NCI-H1092 (cell line): ENCODE results near the gene PPP2R3A.
A peak's percentile ranks its signal among the peaks of the same experiment; 100 is the strongest.

ENCODE experiments used
- DNase-seq: peaks from one replicate; lab custom pipeline; 2025; lab: John Stamatoyannopoulos, UW

PPP2R3A gene

GRCh38 chr3:136022529-136023263 lies 57.2 kb downstream of the PPP2R3A start:
- no peak for DNase-seq

GRCh38 chr3:136023264-136023978 lies 57.9 kb downstream of the PPP2R3A start:
- DNase-seq, result no peak

- no peak for DNase-seq
These were observed 70.8 kb downstream of the PPP2R3A start for GRCh38 chr3:136036306-136036705.

GRCh38 chr3:136038668-136039067 lies 73.1 kb downstream of the PPP2R3A start:
- DNase-seq, result no peak

GRCh38 chr3:136042608-136043221 lies 77.2 kb downstream of the PPP2R3A start:
- DNase-seq, result peak; percentile 57

GRCh38 chr3:136044980-136045745 lies 79.6 kb downstream of the PPP2R3A start:
- DNase-seq, result no peak

- DNase-seq, result no peak
These were observed 82.5 kb downstream of the PPP2R3A start for GRCh38 chr3:136048068-136048467.

GRCh38 chr3:136050250-136050649 lies 84.7 kb downstream of the PPP2R3A start:
- DNase-seq, result no peak

- DNase-seq, result no peak
These were observed 90.0 kb downstream of the PPP2R3A start for GRCh38 chr3:136055491-136055890.

GRCh38 chr3:136067211-136067610 lies 101.7 kb downstream of the PPP2R3A start:
- no peak for DNase-seq

- no peak for DNase-seq
These were observed 103.2 kb downstream of the PPP2R3A start for GRCh38 chr3:136068708-136069107.

GRCh38 chr3:136069933-136070332 lies 104.4 kb downstream of the PPP2R3A start:
- DNase-seq, result no peak

- no peak for DNase-seq
These were observed 104.8 kb downstream of the PPP2R3A start for GRCh38 chr3:136070334-136070733.

- DNase-seq, result no peak
These were observed 105.7 kb downstream of the PPP2R3A start for GRCh38 chr3:136070953-136071949.

- no peak for DNase-seq
These were observed 109.1 kb downstream of the PPP2R3A start for GRCh38 chr3:136074546-136075170.

- DNase-seq, result peak; percentile 47
These were observed 109.8 kb downstream of the PPP2R3A start for GRCh38 chr3:136075218-136075808.

- no peak for DNase-seq
These were observed 110.3 kb downstream of the PPP2R3A start for GRCh38 chr3:136075811-136076210.

GRCh38 chr3:136078421-136079364 lies 113.2 kb downstream of the PPP2R3A start:
- no peak for DNase-seq
